ENCODE results near the gene LAMP1. TPM values are rescaled to one million over a fixed set of nuclear protein-coding genes. Genes with fewer than 3 reads are reported as not detected.

LAMP1 gene
- total RNA-seq, 1 experiment from 2014 or later = 110 TPM

GRCh38 chr13:113302986-113303385 is 5.9 kb downstream of the LAMP1 start:
- Histone ChIP-seq H3K27ac (ENCODE audit: low read length) (no peak overlapping the region), H3K4me1 (ENCODE audit: insufficient read depth, low read length) (peaks cover 6% of the 10 kb centered on the region; the same call in 1 of the 2 replicates), H3K9me2 (replicated peaks; ENCODE audit: low read length) (no peaks in the 10 kb centered on the region), H3K36me3 (ENCODE audit: low read depth, low read length) (no peaks in the 10 kb centered on the region), H3K4me2 (ENCODE audit: low read length) (no peak overlapping the region), H3K9me3 (ENCODE audit: low read length) (no peaks in the 10 kb centered on the region), H3K4me3 (ENCODE audit: low read length) (no peak overlapping the region), H3K79me2 (ENCODE audit: low read length) (peaks cover 89% of the 10 kb centered on the region), H4K20me1 (ENCODE audit: low read length) (peaks cover 14% of the 10 kb centered on the region; the same call in 1 of the 2 replicates), H2AFZ (ENCODE audit: low read length) (no peak overlapping the region), H3F3A (ENCODE audit: low read length, unreplicated experiment) (no peaks in the 10 kb centered on the region), H3K27me3 (ENCODE audit: low read length) (no peaks in the 10 kb centered on the region), H3K9ac (ENCODE audit: low read length) (no peak overlapping the region)
- no TSS peak for BruUV-seq (replicated peaks)
- intact Hi-C loops (cut with micrococcal nuclease) = no loop called here
- DNase-seq (no peak), ATAC-seq (no peak)
- POLR2A ChIA-PET (ENCODE audit: unreplicated experiment) = no interaction called here
- CTCF ChIA-PET = no interaction called here
- no peak for TF ChIP-seq EZH2 (IDR thresholded peaks at IDR 0.05; ENCODE audit: low read length, unreplicated experiment)
- TF ChIP-seq CTCF (conservative IDR thresholded peaks at IDR 0.05; ENCODE audit: low read depth, low read length) = no peak
- no peak for TF ChIP-seq EZH2phosphoT487 (IDR thresholded peaks at IDR 0.05; ENCODE audit: borderline replicate concordance, low read length)

GRCh38 chr13:113304121-113304520 is 7.1 kb downstream of the LAMP1 start:
- BruUV-seq (replicated peaks) = no TSS peak
- no peaks in the 10 kb centered on the region for H3K36me3 ChIP-seq (ENCODE audit: low read depth, low read length)
- peaks cover 7% of the 10 kb centered on the region; the same call in 1 of the 2 replicates for H4K20me1 ChIP-seq (ENCODE audit: low read length)
- no peak for ATAC-seq
- no peaks in the 10 kb centered on the region for H3K4me1 ChIP-seq (ENCODE audit: insufficient read depth, low read length)
- H3K9me2 ChIP-seq (replicated peaks; ENCODE audit: low read length) = no peaks in the 10 kb centered on the region
- H3K27me3 ChIP-seq (ENCODE audit: low read length) = no peaks in the 10 kb centered on the region
- ChIA-PET POLR2A (ENCODE audit: unreplicated experiment) (no interaction called here), CTCF (no interaction called here)
- H3K9me3 ChIP-seq (ENCODE audit: low read length) = no peaks in the 10 kb centered on the region
- no peak overlapping the region for H3K9ac ChIP-seq (ENCODE audit: low read length)
- H3F3A ChIP-seq (ENCODE audit: low read length, unreplicated experiment) = no peaks in the 10 kb centered on the region
- TF ChIP-seq EZH2phosphoT487 (IDR thresholded peaks at IDR 0.05; ENCODE audit: borderline replicate concordance, low read length) (no peak), CTCF (conservative IDR thresholded peaks at IDR 0.05; ENCODE audit: low read depth, low read length) (no peak), EZH2 (IDR thresholded peaks at IDR 0.05; ENCODE audit: low read length, unreplicated experiment) (no peak)
- no peak overlapping the region for H3K27ac ChIP-seq (ENCODE audit: low read length)
- H3K79me2 ChIP-seq (ENCODE audit: low read length) = peaks cover 79% of the 10 kb centered on the region
- H3K4me2 ChIP-seq (ENCODE audit: low read length) = no peak overlapping the region
- intact Hi-C loops (cut with micrococcal nuclease) = no loop called here
- no peak overlapping the region for H3K4me3 ChIP-seq (ENCODE audit: low read length)
- no peak for DNase-seq
- no peak overlapping the region for H2AFZ ChIP-seq (ENCODE audit: low read length)

GRCh38 chr13:113305208-113305607 is 8.2 kb downstream of the LAMP1 start:
- no peak for DNase-seq
- Histone ChIP-seq H3F3A (ENCODE audit: low read length, unreplicated experiment) (no peaks in the 10 kb centered on the region), H3K4me3 (ENCODE audit: low read length) (no peak overlapping the region), H3K9me2 (replicated peaks; ENCODE audit: low read length) (no peaks in the 10 kb centered on the region), H4K20me1 (ENCODE audit: low read length) (peaks cover 7% of the 10 kb centered on the region; the same call in 1 of the 2 replicates), H3K27me3 (ENCODE audit: low read length) (no peaks in the 10 kb centered on the region), H3K36me3 (ENCODE audit: low read depth, low read length) (peaks cover 4% of the 10 kb centered on the region; the same call in 1 of the 2 replicates), H3K27ac (ENCODE audit: low read length) (no peak overlapping the region), H3K4me2 (ENCODE audit: low read length) (no peak overlapping the region), H2AFZ (ENCODE audit: low read length) (no peak overlapping the region), H3K9me3 (ENCODE audit: low read length) (no peaks in the 10 kb centered on the region), H3K9ac (ENCODE audit: low read length) (no peak overlapping the region), H3K4me1 (ENCODE audit: insufficient read depth, low read length) (no peaks in the 10 kb centered on the region), H3K79me2 (ENCODE audit: low read length) (peaks cover 68% of the 10 kb centered on the region)
- BruUV-seq (replicated peaks) = no TSS peak
- no peak for TF ChIP-seq EZH2phosphoT487 (IDR thresholded peaks at IDR 0.05; ENCODE audit: borderline replicate concordance, low read length)
- TF ChIP-seq CTCF (conservative IDR thresholded peaks at IDR 0.05; ENCODE audit: low read depth, low read length) = no peak
- no peak for TF ChIP-seq EZH2 (IDR thresholded peaks at IDR 0.05; ENCODE audit: low read length, unreplicated experiment)
- POLR2A ChIA-PET (ENCODE audit: unreplicated experiment) = no interaction called here
- ATAC-seq = peak; percentile 71
- CTCF ChIA-PET = no interaction called here
- intact Hi-C loops (cut with micrococcal nuclease) = no loop called here

All from PC-3 (cell line).